ENCODE measurements around the gene MEI1.

Gene MEI1

GRCh38 chr22:41823797-41824196 lies 124.5 kb downstream of the MEI1 start:
- no peak for TF ChIP-seq CTCF (conservative IDR thresholded peaks at IDR 0.05; ENCODE audit: low read depth, low read length)
- DNase-seq (ENCODE audit: low read depth): no peak
- no peak overlapping the region for H3K4me3 ChIP-seq (ENCODE audit: low read depth, low read length)

GRCh38 chr22:41825376-41825775 lies 126.1 kb downstream of the MEI1 start:
- no peak overlapping the region for H3K4me3 ChIP-seq (ENCODE audit: low read depth, low read length)
- TF ChIP-seq CTCF (conservative IDR thresholded peaks at IDR 0.05; ENCODE audit: low read depth, low read length): no peak
- no peak for DNase-seq (ENCODE audit: low read depth)

- H3K4me3 ChIP-seq (ENCODE audit: low read depth, low read length): no peak overlapping the region
- DNase-seq (ENCODE audit: low read depth): no peak
- no peak for TF ChIP-seq CTCF (conservative IDR thresholded peaks at IDR 0.05; ENCODE audit: low read depth, low read length)
Measured at GRCh38 chr22:41826021-41826420, 126.7 kb downstream of the MEI1 start.

GRCh38 chr22:41826430-41827383 lies 127.4 kb downstream of the MEI1 start:
- H3K4me3 ChIP-seq (ENCODE audit: low read depth, low read length): no peak overlapping the region
- DNase-seq (ENCODE audit: low read depth): no peak
- TF ChIP-seq CTCF (conservative IDR thresholded peaks at IDR 0.05; ENCODE audit: low read depth, low read length): no peak

- no peak for DNase-seq (ENCODE audit: low read depth)
- no peak overlapping the region for H3K4me3 ChIP-seq (ENCODE audit: low read depth, low read length)
- no peak for TF ChIP-seq CTCF (conservative IDR thresholded peaks at IDR 0.05; ENCODE audit: low read depth, low read length)
Measured at GRCh38 chr22:41827671-41828070, 128.4 kb downstream of the MEI1 start.

GRCh38 chr22:41828516-41828915 lies 129.2 kb downstream of the MEI1 start:
- TF ChIP-seq CTCF (conservative IDR thresholded peaks at IDR 0.05; ENCODE audit: low read depth, low read length): no peak
- no peak for DNase-seq (ENCODE audit: low read depth)
- no peak overlapping the region for H3K4me3 ChIP-seq (ENCODE audit: low read depth, low read length)

GRCh38 chr22:41830174-41830573 lies 130.9 kb downstream of the MEI1 start:
- H3K4me3 ChIP-seq (ENCODE audit: low read depth, low read length): no peak overlapping the region
- TF ChIP-seq CTCF (conservative IDR thresholded peaks at IDR 0.05; ENCODE audit: low read depth, low read length): no peak
- DNase-seq (ENCODE audit: low read depth): no peak
